ENCODE data around the gene OR51D1. TPM values are rescaled to one million over a fixed set of nuclear protein-coding genes. Genes with fewer than 3 reads are reported as not detected.

The OR51D1 gene
- total RNA-seq, 1 donor from 2014 or later: not detected

DNA sequence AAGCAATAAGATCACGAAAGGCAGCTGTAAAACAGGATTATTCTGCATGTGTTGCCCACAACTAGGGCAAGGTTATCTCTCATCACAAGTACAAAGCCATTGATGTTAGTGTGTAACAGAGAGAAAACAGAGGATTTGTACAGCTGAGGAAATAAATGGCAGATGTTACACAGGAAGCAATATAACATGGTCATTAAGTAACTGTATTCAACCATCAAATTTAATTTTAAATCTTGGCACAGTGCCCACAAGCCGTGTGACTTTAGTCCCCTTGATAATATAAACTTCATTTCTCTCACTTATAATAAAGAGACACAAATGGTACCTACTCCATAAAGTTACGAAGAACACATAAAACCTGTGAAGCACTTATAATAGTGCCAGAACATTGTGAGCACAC, 43.1 kb downstream of the OR51D1 start:
- ATAC-seq (no peak), DNase-seq (no peak)
- no peaks in the 10 kb centered on the region for H3K4me1 ChIP-seq
- no peaks in the 10 kb centered on the region for H3K9me3 ChIP-seq
- no peak overlapping the region for H3K27ac ChIP-seq
- H3K4me3 ChIP-seq: no peak overlapping the region
- TF ChIP-seq, protein P1, sequence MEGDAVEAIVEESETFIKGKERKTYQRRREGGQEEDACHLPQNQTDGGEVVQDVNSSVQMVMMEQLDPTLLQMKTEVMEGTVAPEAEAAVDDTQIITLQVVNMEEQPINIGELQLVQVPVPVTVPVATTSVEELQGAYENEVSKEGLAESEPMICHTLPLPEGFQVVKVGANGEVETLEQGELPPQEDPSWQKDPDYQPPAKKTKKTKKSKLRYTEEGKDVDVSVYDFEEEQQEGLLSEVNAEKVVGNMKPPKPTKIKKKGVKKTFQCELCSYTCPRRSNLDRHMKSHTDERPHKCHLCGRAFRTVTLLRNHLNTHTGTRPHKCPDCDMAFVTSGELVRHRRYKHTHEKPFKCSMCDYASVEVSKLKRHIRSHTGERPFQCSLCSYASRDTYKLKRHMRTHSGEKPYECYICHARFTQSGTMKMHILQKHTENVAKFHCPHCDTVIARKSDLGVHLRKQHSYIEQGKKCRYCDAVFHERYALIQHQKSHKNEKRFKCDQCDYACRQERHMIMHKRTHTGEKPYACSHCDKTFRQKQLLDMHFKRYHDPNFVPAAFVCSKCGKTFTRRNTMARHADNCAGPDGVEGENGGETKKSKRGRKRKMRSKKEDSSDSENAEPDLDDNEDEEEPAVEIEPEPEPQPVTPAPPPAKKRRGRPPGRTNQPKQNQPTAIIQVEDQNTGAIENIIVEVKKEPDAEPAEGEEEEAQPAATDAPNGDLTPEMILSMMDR (IDR thresholded peaks at IDR 0.05): no peak
- intact Hi-C loops (cut with DNase I): no loop called here
- no peaks in the 10 kb centered on the region for H3K27me3 ChIP-seq (ENCODE audit: low read depth)
- H3K36me3 ChIP-seq: no peaks in the 10 kb centered on the region

DNA sequence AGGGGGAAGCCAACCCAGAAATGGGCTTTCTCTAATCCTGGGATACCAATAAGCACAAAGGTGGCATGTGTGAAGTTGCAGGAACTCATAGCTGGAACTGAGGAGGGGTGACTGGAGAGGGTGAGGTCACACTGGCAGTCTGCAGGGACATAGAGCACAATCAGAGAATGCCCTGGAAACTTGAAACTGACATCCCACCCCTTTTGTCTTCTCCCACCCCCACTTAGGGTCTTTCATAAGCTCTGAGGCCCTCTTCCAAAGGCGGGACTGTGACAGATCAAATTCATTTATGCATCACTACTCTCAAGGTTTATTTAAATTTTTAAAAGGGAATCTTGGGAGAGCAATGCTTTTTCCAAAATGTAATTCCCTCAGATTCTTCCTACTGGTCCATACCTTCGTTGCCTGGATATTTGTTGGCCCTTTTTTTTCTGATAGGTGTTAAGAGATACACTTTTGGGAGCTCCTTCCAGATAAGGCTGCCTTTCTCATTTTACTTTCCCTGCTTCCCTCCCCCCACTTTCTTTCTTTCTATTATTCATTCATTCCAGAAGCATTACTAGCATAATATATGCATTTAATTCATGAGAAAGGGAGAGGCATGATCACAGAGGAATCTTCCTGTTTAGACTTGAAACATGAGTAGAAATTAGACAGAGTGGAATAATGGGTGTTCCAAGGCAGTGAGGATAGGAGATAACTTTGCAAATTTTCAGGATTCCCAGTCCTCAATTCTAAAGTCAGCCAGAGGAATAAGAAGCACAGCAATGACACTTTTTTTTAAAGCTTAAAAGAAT, 45.5 kb downstream of the OR51D1 start:
- ATAC-seq: no peak
- TF ChIP-seq, protein P1 (IDR thresholded peaks at IDR 0.05): no peak

DNA sequence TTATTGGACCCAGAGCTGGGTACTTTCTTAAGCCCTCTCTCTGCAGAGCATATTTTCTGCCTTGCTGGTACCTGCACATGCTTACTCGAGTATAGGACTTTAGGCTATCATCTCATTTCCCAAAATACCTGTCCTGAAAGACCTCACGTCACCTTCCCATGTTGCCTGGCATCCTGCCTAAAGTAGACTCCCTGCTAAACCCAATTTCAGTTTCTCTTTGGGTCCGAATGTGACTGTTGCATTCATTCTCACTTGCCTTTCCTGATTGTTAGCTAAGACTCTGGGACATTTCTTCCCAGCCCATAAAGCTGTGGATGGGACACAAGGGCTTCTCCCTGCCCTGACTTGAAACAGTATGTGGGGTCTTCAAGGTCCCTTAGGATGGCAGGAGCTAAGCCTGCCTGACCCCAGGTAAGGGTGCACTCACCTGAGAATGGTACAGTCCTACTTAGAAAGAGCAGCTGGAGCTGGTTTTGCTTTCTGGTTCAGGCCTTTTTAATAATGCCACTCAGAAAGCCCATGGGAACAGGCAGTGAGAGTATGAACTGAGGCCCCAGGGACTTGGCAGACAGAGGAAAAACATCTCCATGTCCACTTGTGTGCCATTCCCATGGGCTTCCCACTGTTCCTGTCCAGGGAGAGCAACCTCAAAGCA, 47.5 kb downstream of the OR51D1 start:
- no peak overlapping the region for H3K4me3 ChIP-seq
- ATAC-seq (no peak), DNase-seq (no peak)
- H3K9me3 ChIP-seq: no peaks in the 10 kb centered on the region
- intact Hi-C loops (cut with DNase I): no loop called here
- TF ChIP-seq, protein P1 (IDR thresholded peaks at IDR 0.05): no peak
- H3K27ac ChIP-seq: no peak overlapping the region
- no peaks in the 10 kb centered on the region for H3K4me1 ChIP-seq
- no peaks in the 10 kb centered on the region for H3K27me3 ChIP-seq (ENCODE audit: low read depth)
- H3K36me3 ChIP-seq: no peaks in the 10 kb centered on the region

More for the DNA sequence above, 45.5 kb downstream of the OR51D1 start:
- H3K36me3 ChIP-seq: no peaks in the 10 kb centered on the region
- intact Hi-C loops (cut with DNase I): no loop called here
- H3K27ac ChIP-seq: no peak overlapping the region
- no peaks in the 10 kb centered on the region for H3K27me3 ChIP-seq (ENCODE audit: low read depth)
- H3K4me1 ChIP-seq: no peaks in the 10 kb centered on the region
- no peak overlapping the region for H3K4me3 ChIP-seq
- H3K9me3 ChIP-seq: no peaks in the 10 kb centered on the region
- DNase-seq: no peak

Other genes starting within 250 kb of the OR51D1 start
- gene TRIM21, start 243.8 kb upstream of the OR51D1 start, total RNA-seq: 42.2 TPM
- 0.47 TPM for gene OR52K2, start 188.2 kb upstream of the OR51D1 start, total RNA-seq
- gene OR52K1, start 154.8 kb upstream of the OR51D1 start, total RNA-seq: 0.27 TPM
- gene OR52M1, start 92.3 kb upstream of the OR51D1 start, total RNA-seq: not detected
- not detected for gene OR52I2, start 55.7 kb upstream of the OR51D1 start, total RNA-seq
- gene OR52I1, start 43.4 kb upstream of the OR51D1 start, total RNA-seq: not detected
- gene TRIM68, start 29.2 kb upstream of the OR51D1 start, total RNA-seq: 13.8 TPM
- gene OR51E1, start 6.5 kb downstream of the OR51D1 start, total RNA-seq: not detected
- not detected for gene OR51E2, start 60.4 kb downstream of the OR51D1 start, total RNA-seq
- not detected for gene MMP26, start 67.3 kb downstream of the OR51D1 start, total RNA-seq
- not detected for gene OR51F1, start 132.5 kb downstream of the OR51D1 start, total RNA-seq
- gene OR52R1, start 166.9 kb downstream of the OR51D1 start, total RNA-seq: not detected
- not detected for gene OR51F2, start 183.8 kb downstream of the OR51D1 start, total RNA-seq
- not detected for gene OR51S1, start 211.7 kb downstream of the OR51D1 start, total RNA-seq
- not detected for gene OR51T1, start 244.4 kb downstream of the OR51D1 start, total RNA-seq